Embryonic facial prominence (tissue), 1 donor: Measurements from ENCODE around the gene F7.

Experiments used
- DNase-seq: peaks from one replicate; pipeline ENCODE4 v3.0.0-alpha.2; 2016; ENCODE audit errors: extremely low spot score

F7 gene

DNA sequence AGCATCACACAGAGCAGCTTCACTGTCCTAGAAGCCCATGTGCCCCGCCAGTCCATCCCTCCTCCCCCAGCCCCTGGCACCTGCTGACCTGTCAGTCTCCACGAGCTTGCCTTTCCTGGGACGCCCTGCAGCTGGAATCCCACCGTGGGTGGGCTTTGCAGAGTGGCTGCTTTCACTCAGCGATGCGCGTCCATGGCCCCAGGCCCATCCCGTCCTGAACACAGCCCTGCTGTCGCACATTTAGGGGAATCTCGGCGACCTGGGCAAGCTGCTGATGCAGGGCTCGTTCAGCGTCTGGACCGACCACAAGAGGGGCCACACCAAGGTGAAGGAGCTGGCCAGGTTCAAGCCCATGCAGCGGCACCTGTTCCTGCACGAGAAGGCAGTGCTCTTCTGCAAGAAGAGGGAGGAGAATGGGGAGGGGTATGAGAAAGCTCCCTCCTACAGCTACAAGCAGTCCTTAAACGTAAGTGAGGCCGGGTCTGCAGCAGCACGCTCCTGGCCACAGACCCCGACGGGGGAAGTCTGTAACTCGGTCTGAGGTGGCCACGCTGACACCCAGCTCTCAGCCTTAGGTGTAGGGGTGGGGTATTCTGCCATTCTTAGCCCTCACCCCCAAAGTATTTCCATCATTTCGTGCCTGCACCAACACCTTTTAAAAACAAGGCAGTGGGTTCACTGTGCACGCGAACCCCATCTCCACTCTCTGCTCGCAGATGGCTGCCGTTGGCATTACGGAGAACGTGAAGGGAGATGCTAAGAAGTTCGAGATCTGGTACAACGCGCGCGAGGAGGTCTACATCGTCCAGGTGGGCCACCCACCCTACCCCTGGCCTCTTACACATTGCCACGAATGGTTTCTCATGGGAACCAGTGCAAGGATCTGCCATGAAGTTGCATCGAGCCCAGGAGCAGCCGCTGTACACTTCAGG, 18.3 kb upstream of the F7 start:
- DNase-seq = no peak

DNA sequence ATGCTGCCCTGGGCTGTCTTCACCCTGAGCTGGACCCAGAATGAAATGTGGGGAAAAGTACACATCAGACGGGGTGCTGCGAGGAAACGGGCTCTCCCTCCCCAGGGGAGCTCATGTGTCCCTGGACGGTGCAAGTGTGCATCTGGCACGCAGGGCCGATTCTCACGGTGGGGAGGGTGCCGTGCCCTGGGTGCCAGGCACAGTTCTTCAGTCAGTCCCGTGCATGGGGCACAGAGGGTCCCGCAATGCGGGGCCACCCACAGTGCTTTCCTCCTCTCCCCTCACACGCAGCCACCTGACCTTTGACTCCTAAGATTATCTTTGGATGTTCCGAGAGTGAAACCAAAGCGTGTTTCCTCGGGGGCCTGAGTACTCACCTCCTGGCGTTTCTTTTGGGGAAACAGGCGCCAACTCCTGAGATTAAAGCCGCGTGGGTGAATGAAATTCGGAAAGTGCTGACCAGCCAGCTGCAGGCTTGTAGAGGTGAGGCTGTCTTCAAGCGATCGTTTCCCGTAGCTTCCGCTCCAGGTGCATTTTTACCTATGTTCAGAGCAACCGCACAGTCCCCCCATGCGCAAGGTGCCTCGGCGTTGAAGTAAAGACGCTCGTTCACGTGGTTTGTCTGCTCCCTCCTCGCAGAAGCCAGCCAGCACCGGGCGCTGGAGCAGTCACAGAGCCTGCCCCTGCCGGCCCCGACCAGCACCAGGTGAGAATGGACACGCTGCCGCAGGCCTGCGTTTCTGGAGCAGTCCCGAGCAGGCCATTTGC, 17.5 kb upstream of the F7 start:
- DNase-seq = no peak

DNA sequence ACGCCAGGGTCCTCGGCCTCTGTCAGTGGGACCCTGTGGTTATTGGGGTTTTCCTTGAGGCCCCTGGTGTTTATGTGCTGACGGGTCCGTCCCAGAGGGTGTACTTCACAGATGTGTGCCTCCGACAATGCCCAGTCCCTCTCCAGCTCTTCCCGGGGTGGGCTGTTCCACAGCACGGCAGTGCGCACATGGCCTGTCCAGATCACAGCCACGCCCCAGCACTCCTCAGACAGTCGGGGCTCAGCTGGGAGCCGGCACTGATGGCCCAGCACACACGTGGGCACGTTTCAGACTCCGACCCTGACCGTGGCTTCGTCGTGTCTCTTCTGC, 16.9 kb upstream of the F7 start:
- DNase-seq = no peak

DNA sequence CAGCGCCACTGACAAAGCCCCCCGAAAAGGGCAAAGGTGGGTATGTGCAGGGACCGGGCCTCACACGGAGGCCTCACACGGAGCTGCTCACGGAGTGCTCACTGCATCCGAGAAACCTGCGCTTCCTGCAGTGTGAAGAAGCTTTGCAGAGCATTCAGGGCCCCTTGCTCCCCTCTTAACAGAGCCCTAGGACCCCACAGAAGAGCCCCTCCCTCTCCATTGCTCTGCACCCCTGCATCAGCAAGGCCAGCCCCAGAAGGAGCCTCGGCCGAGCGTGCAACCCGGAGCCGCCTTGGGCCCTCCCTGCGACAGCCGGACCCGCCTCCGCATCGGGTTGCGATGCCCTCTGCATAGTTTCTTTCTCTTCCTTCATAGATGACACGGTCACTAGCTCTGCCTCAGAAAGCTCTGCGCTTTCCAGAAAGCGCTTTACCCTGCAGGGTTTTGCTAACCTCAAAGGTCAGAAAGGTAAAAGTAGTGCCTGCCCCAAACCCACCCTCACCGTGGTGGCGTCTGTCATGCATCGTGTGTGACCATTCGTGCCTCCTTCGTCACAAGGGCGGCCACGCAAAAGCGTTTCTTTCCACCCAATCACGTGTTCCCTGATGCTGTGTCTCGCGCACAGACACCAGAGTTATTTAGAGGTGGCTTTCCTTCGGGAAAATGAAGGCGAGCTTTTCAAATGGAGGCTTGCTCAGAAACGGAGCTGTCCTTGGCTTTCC, 15.7 kb upstream of the F7 start:
- DNase-seq = no peak

DNA sequence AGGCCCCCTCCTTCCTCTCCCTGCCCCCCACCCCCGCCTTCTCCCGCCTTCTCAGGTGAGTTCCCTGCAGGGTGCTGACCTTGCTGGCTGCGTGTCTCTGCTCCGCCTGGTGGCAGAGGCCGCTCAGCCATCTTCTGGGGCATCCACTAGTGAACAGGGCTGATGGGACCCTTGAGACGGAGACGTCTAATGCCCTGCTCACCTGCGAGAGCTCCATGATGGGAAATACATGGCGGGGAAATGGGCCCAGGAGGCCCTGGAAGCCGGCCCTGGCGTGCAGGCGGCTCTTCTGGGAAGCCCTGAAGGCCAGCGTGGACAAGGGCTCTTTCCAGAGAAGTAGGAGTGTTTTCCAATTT, 15.2 kb upstream of the F7 start:
- no peak for DNase-seq

DNA sequence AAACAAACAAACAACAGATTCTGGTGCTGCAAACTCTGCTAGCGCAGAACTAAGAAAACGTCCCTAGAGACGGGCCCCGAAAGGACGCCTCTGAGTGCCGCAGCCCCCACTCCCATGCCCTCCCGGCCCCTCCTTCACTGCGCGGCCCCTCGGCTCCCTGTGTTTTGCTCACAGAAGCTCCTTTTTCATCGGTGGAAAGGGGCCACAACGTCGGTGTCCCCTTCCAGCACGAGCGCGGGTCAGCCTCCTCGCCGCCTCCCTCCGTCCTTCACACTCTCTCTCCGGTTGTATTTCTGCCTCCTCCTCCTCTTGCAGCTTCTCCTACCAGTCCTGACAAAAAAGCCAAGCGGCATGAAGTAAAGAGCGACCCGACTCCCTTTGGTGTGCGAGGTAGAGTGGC, 14.8 kb upstream of the F7 start:
- no peak for DNase-seq

DNA sequence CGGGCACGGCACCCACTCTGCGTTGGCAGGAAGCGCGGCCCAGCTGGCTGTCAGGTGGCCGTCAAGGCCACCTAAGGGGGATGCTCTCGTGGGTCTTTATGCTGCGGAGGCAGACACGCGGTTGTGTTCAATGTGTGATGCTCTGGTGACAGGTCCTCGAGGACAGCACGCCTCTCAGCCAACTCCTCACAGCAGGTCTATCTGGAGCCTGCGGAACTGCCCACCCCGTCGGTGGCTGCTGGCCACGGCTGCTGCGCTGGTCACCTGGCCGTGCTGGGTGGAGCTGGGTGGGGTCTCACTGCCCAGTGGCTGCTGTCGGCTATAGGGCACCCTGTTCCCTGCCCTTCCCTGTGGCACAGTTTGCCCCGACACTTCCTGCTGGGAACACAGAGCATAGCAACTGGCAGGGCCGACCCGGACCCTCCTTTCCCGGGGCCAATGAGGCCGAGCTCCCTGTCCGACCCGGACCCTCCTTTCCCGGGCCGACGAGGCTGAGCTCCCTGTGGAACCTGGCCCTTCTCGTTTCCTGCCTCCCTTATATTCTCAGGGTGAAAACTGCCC, 14.3 kb upstream of the F7 start:
- DNase-seq = no peak

DNA sequence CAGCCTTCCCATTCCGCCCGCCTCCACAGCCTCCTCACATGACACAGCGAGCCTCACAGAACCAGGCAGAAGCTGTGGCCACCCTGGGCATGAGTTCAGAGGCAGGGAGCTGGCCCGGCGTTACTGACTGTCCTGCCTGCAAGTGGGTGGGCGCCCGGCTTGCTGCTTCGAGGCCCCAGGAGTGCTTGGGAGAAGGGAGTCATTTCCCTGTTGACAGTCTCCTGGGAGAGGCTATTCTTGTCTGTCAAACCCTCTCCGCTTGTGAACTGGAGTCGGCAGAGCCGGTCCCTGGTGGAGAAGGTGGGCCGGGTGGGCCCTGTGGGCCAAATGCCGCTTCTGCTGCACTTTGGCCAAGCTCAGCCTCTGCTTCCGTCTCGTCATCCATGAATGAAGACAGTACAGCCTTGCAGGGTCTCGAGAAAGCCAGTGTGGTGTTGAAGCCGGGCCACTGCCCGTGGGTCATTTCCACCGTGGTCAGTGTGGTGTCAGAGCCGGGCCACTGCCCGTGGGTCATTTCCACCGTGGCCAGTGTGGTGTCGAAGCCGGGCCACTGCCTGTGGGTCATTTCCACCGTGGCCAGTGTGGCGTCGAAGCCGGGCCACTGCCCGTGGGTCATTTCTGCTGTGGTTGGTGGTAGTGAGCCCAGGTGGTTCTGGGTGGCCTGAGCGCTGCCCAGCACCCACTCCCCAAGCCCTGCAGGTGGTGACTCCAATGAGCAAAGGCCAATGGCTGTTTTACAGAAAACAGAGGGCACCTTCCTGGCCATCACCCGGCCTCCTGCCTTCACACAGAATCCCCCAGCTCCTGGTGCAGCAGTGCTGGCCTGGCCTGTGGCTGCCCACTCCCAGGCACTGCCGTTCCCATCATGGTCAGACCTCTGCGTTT, 13.5 kb upstream of the F7 start:
- no peak for DNase-seq

DNA sequence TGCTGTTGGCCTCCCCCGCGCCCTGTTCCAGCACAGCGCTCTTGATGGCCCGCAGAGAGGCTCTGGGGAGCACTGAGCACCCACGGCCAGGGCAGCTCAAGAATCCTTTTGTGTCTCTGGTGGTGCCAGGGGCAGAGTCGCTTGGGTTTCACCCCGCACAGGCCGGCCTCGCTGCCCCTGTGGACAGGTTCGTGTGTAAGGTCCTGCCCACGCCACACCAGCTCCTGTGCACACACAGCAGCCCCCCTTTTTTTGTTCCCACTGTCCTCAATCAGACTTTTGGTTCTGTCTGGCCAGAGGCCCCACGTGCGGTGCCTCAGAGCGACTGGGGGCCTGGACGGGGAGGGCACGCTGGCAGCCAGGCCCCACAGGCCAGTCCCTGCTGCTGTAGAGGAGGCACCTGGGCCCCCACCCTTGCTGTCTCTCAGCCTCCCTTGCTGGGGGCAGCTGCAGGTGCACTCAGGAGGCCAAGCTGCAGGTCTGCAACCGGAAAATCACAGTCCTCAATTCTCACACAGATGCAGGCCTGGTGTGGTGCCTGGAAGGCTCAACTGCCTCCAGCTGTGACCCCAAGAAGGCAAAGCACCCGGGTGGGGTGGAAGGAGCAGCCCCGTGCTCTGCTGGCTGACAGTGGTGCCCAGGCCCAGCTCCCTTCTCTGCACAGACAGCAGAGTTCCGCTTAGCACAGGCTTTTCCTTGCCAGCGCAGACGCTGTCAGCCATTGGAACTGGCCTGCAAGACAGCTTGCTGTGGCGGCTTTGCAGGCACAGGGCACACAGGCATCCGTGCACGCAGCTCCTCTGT, 12.6 kb upstream of the F7 start:
- DNase-seq = no peak

DNA sequence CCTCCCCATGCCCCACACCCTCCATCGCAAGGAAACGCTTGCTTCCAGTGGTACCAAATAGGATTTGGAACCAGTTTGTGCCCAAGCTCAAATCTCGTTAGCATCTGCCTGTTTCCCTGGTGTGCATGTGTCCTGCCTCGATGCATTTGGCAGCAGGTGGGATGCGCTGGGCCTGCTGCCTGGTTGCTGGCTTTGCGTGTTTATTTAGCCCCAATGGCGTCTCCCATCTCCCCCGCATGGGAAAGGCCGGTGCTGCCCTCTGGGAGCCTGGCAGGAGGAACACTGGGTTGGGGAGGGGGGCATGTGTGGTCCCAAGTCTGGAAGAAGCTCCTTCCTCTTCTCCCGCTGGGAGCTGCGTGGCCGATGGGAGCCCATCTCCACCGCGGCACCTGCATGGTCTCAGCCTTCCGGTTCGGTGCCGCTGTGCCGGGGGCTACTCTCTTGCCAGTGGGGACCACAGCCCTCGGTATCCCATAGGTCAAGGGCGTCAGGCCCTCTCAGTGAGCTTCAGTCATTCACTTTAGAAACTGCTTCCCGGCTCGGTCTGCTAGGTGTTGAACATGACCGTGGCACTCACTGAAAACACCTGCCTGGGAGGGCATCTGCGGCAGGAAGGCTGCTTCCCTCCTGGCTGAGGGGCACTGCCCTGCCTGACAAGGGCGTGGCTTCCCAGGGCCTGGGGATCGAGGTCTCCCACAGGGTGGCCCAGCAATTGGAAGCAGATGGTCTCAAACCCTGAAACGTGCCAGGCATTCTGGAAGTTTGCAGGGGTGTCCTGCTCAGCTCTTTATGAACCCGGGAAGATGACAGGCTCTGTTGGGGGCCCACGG, 11.8 kb upstream of the F7 start:
- no peak for DNase-seq

DNA sequence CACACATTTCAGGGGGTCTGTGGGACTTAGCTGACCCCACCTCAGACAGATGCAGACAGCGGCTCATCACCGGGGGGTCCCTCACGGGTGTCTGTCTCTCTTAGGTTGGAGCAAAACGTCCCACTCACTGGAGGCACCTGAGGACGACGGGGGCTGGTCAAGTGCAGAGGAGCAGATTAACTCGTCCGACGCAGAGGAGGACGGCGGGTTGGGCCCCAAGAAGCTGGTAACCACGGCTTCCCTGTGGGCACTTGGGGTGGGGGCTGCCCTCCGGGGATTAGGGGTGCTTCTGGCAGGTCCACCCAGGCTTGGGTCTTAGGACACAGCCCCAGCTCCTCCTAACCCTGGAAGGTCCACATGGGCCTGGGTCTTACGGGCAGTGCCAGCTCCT, 11.2 kb upstream of the F7 start:
- no peak for DNase-seq

DNA sequence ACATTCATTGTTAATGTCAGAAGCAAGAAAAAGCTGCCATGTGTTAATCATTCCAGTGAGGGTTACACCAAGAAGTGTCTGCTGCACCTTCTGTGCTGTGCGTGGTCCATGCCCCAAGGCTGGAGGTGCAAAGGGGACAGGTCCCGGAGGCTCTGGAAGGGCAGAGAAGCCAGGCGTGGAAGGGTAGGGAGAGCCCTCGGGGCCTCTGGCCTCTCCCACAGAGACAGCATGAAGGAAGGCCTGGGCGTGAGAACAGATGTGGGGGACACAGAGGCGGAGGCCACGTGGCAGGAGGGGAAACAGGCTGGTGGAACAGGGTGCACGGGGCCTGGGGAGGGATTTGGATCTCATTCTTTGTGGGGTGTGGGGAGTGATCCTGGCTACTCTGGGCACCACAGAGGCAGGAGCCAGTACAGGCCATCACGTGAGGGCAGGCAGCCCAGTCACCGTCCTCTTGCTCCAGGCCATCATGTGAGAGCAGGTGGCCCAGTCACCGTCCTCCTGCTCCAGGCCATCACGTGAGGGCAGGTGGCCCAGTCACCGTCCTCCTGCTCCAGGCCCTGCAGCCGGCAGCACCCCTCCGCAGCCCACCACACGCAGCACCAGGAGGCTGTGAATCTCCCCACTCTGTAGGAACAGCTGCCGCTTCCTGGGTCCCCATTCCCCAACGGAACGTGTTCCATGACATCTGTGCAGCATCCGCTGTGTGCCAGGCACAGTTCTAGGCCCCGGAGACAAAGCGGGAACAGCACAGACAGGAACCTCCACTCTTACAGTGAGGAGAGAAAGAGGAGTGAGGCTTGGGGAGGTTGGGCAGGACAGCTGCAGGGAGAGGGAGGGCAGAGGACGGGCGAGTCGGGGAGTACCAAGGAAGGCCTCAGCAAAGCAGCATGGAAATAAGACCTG, 10.2 kb upstream of the F7 start:
- no peak for DNase-seq

DNA sequence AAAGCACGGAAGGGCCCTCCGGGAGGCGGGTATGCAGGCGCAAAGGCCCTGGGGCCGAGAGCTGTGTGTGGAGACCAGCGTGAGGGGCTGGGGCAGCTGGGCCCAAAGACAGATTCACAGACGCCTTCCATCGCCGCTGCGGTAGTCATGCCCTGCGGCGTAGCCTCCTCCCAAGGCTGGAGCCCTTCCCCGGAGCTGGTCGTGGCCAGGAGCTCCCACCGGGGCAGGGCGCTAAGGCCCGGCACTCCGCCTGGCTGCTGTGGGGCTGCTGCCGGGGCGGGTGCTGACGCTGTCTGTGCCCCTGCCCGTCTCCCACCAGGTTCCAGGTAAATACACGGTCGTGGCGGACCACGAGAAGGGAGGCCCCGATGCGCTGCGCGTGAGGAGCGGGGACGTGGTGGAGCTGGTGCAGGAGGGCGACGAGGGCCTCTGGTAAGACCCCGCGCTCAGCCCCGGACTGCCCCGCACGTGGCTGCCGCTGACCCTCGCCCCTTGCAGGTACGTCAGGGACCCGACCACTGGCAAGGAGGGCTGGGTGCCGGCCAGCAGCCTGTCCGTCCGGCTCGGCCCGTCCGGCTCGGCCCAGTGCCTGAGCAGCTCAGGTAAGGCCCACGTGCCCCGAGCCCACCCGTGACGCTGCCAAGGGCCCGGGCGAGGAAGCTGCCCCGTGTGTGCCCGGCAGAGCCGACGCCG, 9.4 kb upstream of the F7 start:
- no peak for DNase-seq

DNA sequence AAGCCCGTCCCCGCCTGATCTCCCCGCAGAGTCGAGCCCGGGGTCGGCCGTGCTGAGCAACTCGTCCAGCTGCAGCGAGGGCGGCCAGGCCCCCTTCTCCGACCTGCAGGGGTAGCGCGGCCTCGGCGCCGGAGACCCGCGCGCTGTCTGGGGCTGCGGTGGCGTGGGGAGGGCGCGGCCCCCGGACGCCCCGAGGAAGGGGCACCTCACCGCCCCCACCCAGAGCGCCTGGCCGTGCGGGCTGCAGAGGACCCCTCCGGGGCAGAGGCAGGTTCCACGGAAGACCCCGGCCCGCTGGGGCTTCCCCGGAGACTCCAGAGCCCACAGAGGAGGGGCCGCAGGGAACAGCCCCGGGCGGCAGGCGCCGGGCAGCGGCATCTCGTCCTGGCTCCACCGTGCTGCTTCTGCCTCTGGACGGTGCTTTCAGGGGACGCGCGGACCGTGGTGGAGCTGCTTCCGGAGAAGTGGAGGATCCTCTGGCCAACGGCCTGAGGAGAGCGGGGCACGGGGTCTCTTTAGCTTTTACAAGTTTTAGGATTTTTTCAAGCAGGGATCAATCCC, 8.8 kb upstream of the F7 start:
- no peak for DNase-seq

DNA sequence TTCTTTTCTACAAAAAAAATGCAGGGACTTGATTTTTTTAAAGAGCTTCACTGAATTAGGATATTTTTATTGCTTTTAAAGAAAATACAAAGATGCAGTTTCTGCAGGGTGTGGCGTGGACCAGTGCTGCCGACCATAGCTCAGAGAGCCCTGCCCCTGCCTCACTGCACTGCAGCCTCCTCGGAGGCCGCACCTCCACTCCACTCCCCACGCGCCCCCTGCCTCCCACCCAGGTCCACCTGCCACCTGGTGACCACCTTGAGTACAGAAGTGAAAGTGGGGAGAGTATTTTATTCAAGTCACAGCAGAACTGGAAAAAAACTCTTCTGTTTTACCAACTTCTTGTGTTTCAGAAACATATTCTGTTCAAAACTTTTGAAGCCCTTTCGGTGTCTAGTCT, 7.9 kb upstream of the F7 start:
- no peak for DNase-seq

DNA sequence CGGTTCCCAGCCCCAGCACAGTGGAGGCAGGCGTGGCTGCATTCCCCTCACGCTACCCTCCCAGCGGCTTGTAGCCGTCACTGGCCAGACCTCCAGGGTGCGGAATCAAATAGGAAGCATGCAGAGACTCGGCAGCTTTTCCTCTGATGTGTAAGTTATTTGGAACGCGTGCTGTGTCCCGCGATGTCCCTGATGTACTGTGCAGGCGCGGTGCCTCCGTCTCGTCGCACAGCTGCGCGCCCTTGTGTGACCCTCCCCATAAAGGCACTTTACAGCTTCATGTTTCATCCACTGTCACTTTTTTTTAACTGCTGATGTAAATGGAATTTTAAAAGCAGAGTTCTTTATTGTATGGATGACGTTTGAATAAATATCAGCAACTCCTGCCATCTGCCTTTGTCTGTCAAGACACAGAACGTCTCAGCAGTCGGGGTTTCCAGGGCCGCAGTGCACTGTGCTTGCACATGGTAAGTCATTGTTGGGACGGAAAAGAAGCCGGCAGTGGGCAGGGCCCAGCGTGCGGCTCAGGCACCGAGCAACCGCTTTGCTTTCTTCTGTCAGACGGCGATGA, 7.3 kb upstream of the F7 start:
- DNase-seq = no peak

DNA sequence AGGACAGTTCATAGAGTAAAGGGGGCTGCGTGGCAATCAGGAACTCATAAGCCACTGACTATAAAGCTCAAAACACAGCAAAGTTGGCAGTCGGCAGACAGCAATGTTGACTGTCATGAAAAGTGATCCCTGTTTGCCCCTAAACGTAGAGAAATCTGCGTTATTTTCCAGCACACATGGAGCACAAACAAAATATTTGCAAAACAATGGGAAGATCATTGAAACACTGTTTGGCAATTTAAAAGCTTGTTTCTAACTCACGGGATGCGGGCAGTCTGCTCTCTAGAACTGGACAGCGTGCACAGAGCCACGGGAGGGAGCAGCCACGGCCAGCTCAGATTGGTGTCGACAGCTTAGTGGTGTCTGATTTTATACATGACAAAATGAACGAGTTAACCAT, 6.4 kb upstream of the F7 start:
- DNase-seq = no peak
